Fibroblast of villous mesenchyme (primary cell): ENCODE results near the gene SNUPN. TPM values are rescaled to one million over a fixed set of nuclear protein-coding genes. Genes with fewer than 3 reads are reported as not detected.
"Not testable (repeated sequence)": the region's sequence is repeated elsewhere in the genome, so short reads cannot be mapped to it uniquely, and the experiment has no call there.

Source experiments
- DNase-seq: peaks from one replicate; pipeline ENCODE4 v3.0.0-alpha.2; 2010; ENCODE audit warnings: low read depth
- H3K4me3 ChIP-seq: 2 replicates; pipeline ENCODE4 v1.5.1; 2011; ENCODE audit warnings: low read depth, mild to moderate bottlenecking, low read length
- total RNA-seq: library from RNA; depleted of rRNA; stranded (reverse); fragments of >200 nt; gene quantifications from 2 replicates; pipeline ENCODE4 v1.2.3, GENCODE V29; 2012
- TF ChIP-seq, protein P1 (sequence below): IDR thresholded peaks from 2 replicates; pipeline ENCODE4 v1.5.1; 2012; ENCODE audit warnings: low read depth, mild to moderate bottlenecking, low read length; ENCODE audit not compliant: insufficient read depth

The SNUPN gene
- total RNA-seq, 1 donor: 28.1 TPM

DNA sequence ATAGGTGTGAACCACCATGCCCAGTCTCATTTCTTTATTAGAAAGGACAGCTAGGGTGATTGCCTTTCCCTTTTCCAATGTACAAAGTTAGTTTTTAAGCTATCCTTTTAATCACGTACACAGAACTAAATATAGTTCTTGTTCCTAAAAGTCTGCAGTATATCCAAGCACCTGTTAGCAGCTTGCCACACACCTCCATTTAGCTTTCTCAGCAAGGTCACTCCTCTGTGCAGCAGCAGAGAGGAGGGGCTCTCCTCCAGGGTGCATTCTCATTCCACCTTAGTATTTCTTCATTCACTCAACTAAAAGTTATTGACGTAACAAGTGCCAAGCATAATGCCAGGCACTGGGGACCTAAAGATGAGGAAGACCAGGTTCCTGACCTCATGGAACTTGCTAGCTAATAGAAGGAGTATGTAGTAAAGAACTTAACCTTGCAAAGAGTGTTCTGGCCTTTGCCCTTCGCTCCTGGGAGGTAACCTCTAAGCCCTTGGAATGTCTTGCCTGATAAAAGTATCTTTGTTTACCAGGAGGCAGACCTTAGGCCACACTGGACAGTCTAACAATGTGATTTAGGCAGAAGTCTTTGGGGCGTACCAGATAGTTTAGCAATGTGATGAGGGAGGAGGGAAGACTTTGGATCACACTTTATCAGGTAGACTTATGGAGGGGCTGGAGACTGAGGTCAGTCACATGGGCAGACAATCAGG lies 33.7 kb downstream of the SNUPN start:
- TF ChIP-seq, protein P1, sequence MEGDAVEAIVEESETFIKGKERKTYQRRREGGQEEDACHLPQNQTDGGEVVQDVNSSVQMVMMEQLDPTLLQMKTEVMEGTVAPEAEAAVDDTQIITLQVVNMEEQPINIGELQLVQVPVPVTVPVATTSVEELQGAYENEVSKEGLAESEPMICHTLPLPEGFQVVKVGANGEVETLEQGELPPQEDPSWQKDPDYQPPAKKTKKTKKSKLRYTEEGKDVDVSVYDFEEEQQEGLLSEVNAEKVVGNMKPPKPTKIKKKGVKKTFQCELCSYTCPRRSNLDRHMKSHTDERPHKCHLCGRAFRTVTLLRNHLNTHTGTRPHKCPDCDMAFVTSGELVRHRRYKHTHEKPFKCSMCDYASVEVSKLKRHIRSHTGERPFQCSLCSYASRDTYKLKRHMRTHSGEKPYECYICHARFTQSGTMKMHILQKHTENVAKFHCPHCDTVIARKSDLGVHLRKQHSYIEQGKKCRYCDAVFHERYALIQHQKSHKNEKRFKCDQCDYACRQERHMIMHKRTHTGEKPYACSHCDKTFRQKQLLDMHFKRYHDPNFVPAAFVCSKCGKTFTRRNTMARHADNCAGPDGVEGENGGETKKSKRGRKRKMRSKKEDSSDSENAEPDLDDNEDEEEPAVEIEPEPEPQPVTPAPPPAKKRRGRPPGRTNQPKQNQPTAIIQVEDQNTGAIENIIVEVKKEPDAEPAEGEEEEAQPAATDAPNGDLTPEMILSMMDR: no peak
- no peak overlapping the region for H3K4me3 ChIP-seq

DNA sequence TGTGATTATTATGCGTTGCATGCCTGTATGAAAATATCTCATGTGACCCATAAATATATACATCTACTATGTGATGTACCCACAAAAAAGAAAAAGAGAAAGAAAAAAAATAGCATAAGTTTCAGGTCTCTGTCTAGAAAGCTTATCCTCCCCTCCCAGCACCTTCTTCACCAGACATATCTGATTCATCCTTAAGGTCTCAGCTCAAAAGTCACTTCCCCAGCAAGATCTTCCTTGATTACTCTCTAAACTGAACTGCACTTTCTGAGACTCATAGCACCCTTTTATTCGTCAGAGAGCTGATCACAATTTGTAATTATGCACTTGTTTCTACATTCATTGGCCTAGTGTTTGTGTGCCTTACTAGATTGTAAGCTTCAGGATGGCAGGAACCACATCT lies 35.3 kb downstream of the SNUPN start:
- H3K4me3 ChIP-seq: no peak overlapping the region
- DNase-seq: no peak
- TF ChIP-seq, protein P1: no peak

More for the DNA sequence above, 33.7 kb downstream of the SNUPN start:
- DNase-seq: no peak

DNA sequence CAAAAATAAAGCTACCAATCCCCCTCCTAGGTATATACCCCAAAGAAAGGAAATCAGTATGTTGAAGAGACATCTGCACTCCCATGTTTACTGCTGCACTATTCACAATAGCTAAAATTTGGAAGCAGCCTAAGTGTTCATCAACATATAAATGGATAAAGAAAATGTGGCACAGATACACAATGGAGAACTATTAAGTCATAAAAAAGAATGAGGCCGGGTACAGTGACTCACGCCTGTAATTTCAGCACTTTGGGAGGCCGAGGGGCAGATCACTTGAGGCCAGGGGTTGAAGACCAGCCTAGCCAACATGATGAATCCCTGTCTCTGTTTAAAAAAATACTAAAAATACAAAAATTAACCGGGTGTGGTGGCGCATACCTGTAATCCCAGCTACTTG lies 36.5 kb downstream of the SNUPN start:
- no peak overlapping the region for H3K4me3 ChIP-seq
- TF ChIP-seq, protein P1: no peak
- no peak for DNase-seq

DNA sequence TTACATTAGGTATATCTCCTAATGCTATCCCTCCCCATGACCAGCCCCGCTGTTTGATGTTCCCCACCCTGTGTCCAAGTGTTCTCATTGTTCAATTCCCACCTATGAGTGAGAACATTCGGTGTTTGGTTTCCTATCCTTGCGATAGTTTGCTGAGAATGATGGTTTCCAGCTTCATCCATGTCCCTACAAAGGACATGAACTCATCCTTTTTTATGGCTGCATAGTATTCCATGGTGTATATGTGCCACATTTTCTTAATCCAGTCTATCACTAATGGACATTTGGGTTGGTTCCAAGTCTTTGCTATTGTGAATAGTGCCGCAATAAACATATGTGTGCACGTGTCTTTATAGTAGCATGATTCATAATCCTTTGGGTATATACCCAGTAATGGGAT lies 39.1 kb downstream of the SNUPN start:
- not testable (repeated sequence) for H3K4me3 ChIP-seq, DNase-seq

DNA sequence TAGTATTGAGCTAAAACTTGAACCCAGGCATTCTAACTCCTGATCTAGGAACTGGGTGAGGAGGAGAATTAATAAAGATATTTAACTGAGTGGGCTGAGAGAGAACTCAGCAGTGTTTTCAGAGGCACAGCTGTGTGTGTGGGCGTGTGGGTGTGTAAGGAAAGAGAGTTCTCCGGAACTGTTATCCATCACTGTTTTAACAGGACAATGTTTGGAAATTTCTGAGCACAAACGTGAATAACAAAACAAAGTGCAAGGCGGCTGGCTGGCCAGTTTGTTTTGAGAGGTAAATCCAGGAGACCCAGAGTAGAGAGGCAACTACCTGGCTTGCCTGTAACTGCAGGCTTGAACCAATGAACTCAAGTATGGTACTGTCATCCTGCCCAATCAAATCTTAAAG lies 41.4 kb downstream of the SNUPN start:
- no peak overlapping the region for H3K4me3 ChIP-seq
- TF ChIP-seq, protein P1: no peak
- no peak for DNase-seq

DNA sequence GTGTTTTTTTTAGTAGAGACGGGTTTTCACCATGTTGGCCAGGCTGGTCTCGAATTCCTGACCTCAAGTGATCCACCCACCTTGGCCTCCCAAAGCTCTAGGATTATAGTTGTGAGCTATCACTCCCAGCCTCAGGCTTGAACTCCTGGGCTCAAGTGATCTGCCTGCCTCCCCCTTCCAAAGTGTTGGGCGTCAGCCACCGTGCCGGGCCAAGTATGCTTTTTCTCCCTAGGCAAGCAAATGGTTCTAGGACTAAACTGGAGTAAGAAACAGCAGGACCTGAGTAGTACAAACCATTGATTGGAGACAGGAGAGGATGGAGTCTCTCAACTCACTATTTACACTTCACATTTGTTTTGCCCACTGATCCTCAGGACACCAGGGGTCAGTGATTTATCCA lies 41.8 kb downstream of the SNUPN start:
- TF ChIP-seq, protein P1: no peak
- no peak for DNase-seq
- H3K4me3 ChIP-seq: no peak overlapping the region

DNA sequence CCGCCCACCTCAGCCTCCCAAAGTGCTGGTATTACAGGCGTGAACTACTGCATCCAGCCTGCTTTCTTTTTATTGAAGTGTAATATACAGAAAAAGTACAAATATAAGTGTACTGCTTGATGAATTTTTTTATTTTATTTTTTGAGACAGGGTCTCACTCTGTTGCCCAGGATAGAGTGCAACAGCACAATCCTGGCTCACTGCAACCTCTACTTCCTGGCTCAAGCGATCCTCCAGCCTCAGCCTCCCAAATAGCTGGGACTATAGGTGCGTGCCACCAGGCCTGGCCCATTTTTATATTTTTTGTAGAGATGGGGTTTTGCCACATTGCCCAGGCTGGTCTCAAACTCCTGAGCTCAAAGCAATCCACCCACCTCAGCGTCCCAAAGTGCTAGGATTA lies 42.6 kb downstream of the SNUPN start:
- H3K4me3 ChIP-seq, DNase-seq: not testable (repeated sequence)
